Uterus (tissue), 2 donors: ENCODE measurements around the gene CWC22.

ENCODE experiments used
- CTCF ChIP-seq, 4 experiments: fragments of 200-600 bp in 2 of 4; fragments of 450-650 bp in 2 of 4; sonication (generic) in 2 of 4; IDR thresholded peaks; one replicate each; pipeline ENCODE4 v1.5.1; 2016 to 2019; ENCODE audit warnings: antibody characterized with exemption in 4 of 4, mild to moderate bottlenecking in 2 of 4, moderate library complexity in 1 of 4
- POLR2A ChIP-seq, 2 donors: fragments of 450-650 bp; IDR thresholded peaks; one replicate each; pipeline ENCODE4 v1.6.1; 2016; ENCODE audit warnings: antibody characterized with exemption in 2 of 2, mild to moderate bottlenecking in 1 of 2, moderate library complexity in 1 of 2

- TF ChIP-seq POLR2A (IDR thresholded peaks at IDR 0.05) (no peak), CTCF (IDR thresholded peaks at IDR 0.05) (no peak)
Measured at GRCh38 chr2:180016937-180017336, 9.8 kb upstream of the CWC22 start.
